Fibroblast of skin of abdomen (primary cell): ENCODE results near the gene PPP2R1B.
A peak's percentile ranks its signal among the peaks of the same experiment; 100 is the strongest.

ENCODE experiments used
- DNase-seq: peaks from one replicate; pipeline ENCODE4 v3.0.0-alpha.2; 2013

PPP2R1B gene

GRCh38 chr11:111691176-111691575, 75.0 kb downstream of the PPP2R1B start:
- DNase-seq, result no peak

- no peak for DNase-seq
Observed at GRCh38 chr11:111688013-111688412, 78.2 kb downstream of the PPP2R1B start.

- DNase-seq, result peak; percentile 36
Observed at GRCh38 chr11:111684251-111684650, 81.9 kb downstream of the PPP2R1B start.

- no peak for DNase-seq
Observed at GRCh38 chr11:111683806-111684205, 82.4 kb downstream of the PPP2R1B start.

GRCh38 chr11:111680486-111681175, 85.6 kb downstream of the PPP2R1B start:
- DNase-seq, result no peak
